GM18502 (cell line): ENCODE measurements around the gene ITGB1.
A peak's percentile ranks its signal among the peaks of the same experiment; 100 is the strongest.
"Not testable (repeated sequence)": the region's sequence is repeated elsewhere in the genome, so short reads cannot be mapped to it uniquely, and the experiment has no call there.

Experiments
- ATAC-seq: cut with Tn5 transposase; IDR thresholded peaks from one replicate; pipeline ENCODE4 v1.9.1; 2021; ENCODE audit warnings: mild to moderate bottlenecking; ENCODE audit not compliant: unreplicated experiment, poor library complexity

Gene ITGB1

GRCh38 chr10:32940321-32941301 lies 17.4 kb downstream of the ITGB1 start:
- peak; percentile 52 for ATAC-seq

- no peak for ATAC-seq
Measured at GRCh38 chr10:32939296-32940111, 18.5 kb downstream of the ITGB1 start.

- no peak for ATAC-seq
Measured at GRCh38 chr10:32938554-32939061, 19.4 kb downstream of the ITGB1 start.

- no peak for ATAC-seq
Measured at GRCh38 chr10:32937911-32938424, 20.1 kb downstream of the ITGB1 start.

GRCh38 chr10:32932225-32932729 lies 25.8 kb downstream of the ITGB1 start:
- ATAC-seq, result no peak

GRCh38 chr10:32931593-32931992 lies 26.4 kb downstream of the ITGB1 start:
- ATAC-seq, result no peak

- ATAC-seq, result no peak
Measured at GRCh38 chr10:32930036-32930435, 28.0 kb downstream of the ITGB1 start.

- ATAC-seq, result no peak
Measured at GRCh38 chr10:32929634-32930033, 28.4 kb downstream of the ITGB1 start.

GRCh38 chr10:32927750-32928149 lies 30.3 kb downstream of the ITGB1 start:
- ATAC-seq, result no peak

- no peak for ATAC-seq
Measured at GRCh38 chr10:32923849-32924248, 34.2 kb downstream of the ITGB1 start.

- ATAC-seq, result no peak
Measured at GRCh38 chr10:32923134-32923533, 34.9 kb downstream of the ITGB1 start.

GRCh38 chr10:32922170-32922569 lies 35.9 kb downstream of the ITGB1 start:
- ATAC-seq, result no peak

GRCh38 chr10:32917817-32918216 lies 40.2 kb downstream of the ITGB1 start:
- not testable (repeated sequence) for ATAC-seq

- no peak for ATAC-seq
Measured at GRCh38 chr10:32911285-32912016, 46.6 kb downstream of the ITGB1 start.

GRCh38 chr10:32909970-32910369 lies 48.1 kb downstream of the ITGB1 start:
- ATAC-seq, result not testable (repeated sequence)

- ATAC-seq, result no peak
Measured at GRCh38 chr10:32909456-32909855, 48.6 kb downstream of the ITGB1 start.

GRCh38 chr10:32906595-32906994 lies 51.4 kb downstream of the ITGB1 start:
- no peak for ATAC-seq

- ATAC-seq, result no peak
Measured at GRCh38 chr10:32905466-32905865, 52.6 kb downstream of the ITGB1 start.

GRCh38 chr10:32901815-32902214 lies 56.2 kb downstream of the ITGB1 start:
- no peak for ATAC-seq
